Activated CD4-positive, alpha-beta T cell treated with anti-CD3 and anti-CD28 coated beads, Interleukin-2, amount 50 U/mL, for 16 hours (primary cell): ENCODE data around the gene IFNL2.

Experiments
- DNase-seq: peaks from one replicate; pipeline ENCODE4 v3.0.0-alpha.2; 2020

IFNL2 gene

DNA sequence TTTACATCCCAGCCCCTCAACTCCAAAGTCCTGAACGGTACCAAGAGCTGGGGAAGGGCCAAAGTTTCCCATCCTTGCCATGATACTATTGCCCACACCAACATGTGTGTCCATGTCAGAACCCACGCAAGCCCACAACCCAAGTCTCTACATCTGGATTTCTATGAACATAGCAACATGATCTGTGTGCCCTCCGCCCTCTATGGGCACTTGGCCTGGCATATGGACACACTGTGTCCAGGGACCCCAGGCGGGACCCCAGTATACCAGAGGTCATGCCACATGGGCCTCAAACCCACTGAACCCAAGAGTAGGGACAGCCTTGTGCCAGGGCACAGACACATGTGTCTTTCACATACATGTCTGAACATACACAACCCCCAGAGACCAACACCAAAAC lies 50.5 kb downstream of the IFNL2 start:
- no peak for DNase-seq

DNA sequence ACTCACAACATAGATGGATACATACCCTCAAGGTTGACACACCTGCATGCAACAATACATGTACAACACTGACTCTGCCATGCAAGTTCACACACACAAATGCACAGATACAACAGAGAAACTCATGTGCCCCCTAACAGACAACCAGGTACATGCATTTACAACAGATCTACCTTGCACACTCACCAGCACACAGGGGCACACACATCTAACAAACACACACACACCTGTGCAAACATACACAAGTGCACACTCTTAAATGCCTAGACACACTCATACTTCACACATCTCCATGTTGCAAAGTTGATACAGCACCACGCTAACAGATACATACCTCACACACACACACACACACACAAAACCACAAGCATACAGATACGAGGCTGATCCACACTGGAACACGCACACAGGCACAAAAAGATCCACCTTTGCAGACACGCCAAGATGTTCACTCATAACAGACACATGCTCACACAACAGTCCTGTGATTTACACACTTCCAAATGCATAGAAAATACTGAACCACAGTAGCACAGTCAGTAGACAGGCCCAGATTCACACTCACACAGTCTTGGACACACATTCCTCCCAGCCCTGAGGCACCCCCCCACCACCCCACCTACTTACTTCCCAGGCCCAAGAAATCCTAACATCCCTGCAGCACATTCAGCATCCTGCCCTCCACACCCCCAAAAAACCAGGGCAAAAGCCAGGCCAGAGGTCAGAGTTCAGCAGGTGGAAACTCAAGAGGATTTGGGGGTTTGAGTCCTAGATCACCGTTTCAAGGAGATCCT lies 51.1 kb downstream of the IFNL2 start:
- DNase-seq, result no peak
